GM10847 (cell line): ENCODE measurements around the gene ARIH1.

ENCODE experiments used
- POLR2A ChIP-seq: IDR thresholded peaks from 2 replicates; pipeline ENCODE4 v1.6.1; 2011; ENCODE audit not compliant: insufficient read length; ENCODE audit errors: extremely low read depth

ARIH1 gene

GRCh38 chr15:72604794-72605193, 130.7 kb downstream of the ARIH1 start:
- no peak for TF ChIP-seq POLR2A

DNA sequence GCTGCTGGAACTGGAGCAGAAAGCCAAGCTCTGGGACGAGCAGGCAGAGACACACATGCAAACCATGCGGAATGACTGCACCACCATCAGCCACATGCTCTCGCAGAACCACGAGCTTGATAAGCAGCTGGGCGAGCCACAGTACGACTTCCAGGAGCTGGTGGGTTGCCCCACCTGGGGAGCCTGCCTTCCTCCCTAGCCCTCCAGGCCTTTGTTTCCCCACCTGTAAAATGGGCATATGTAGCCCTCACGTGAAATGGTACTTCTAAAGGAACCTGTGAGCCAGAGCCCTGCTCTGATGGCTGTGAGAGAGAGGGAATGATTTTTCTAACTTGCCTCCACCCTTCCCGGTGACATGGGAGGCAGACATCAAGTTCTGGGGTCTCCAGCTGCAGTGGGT, 135.7 kb downstream of the ARIH1 start:
- TF ChIP-seq POLR2A = no peak

GRCh38 chr15:72614810-72615532, 140.8 kb downstream of the ARIH1 start:
- no peak for TF ChIP-seq POLR2A

DNA sequence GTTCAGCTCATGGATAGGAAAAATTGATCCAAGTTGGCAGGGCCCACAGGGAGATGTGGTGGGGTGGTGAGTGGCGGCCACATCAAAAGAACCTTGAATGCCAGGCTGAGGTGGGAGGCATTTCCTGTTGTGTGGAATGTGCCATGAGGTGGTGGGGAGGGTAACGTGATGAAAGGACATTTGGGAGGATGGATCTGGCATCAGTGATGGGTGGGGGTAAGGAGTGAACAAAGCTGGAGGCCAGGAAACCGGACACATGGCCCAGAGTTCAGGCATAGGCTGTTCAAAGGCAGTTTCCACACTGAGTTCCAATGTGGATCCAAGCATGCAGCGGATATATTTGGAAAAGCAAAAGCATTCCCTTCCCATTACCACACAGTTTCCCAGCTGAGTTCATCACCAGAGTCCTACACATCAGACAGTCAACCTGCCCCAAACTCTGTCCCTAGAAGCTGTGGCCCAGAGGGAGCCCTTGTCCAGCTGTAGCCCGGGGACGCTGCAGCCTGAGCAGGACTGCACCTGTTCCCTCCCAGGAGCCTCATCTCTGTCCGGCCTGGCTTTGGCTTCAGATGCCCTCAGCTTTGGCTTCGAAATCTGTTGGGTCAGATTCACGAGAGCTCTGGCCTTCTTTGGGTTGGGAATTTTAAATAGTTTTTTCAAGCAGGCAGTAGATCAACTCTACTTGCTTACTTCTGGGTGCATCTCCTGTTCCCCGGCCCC, 142.5 kb downstream of the ARIH1 start:
- no peak for TF ChIP-seq POLR2A
